A549 treated with AZD2906 at 1 μM for 4 hours (cell line): ENCODE results near the gene ODAM. TPM values are rescaled to one million over a fixed set of nuclear protein-coding genes. Genes with fewer than 3 reads are reported as not detected.

Experiments used
- total RNA-seq: library from RNA; stranded (reverse); fragments of 200-300 nt; extraction: Qiagen RNA extraction; gene quantifications from 5 replicates; pipeline ENCODE4 v1.2.3, GENCODE V29; 2022

The ODAM gene
- not detected in 5 replicates for total RNA-seq

GRCh38 chr4:70195425-70195824 lies at the start of gene ODAM:
Gene ODAM (plus strand): TSS chr4:70195725. CDS start chr4:70196544, 819 bp downstream.

GRCh38 chr4:70153937-70154336 lies 41.6 kb upstream of the ODAM start, which contains the start of gene PRR27:
Gene PRR27 (plus strand): TSS chr4:70154237. CDS start chr4:70154376, 139 bp downstream.

GRCh38 chr4:70225824-70226223 lies 30.3 kb downstream of the ODAM start, which contains the start of gene FDCSP:
Gene FDCSP (plus strand): TSS chr4:70226124. CDS start chr4:70231195, 5,071 bp downstream.

GRCh38 chr4:70242297-70242696 lies 46.8 kb downstream of the ODAM start, which contains the start of gene CSN3:
Gene CSN3 (plus strand): TSS chr4:70242597. CDS start chr4:70244820, 2,223 bp downstream.

Other genes with a start within 250 kb of the ODAM start
- not detected in 5 replicates for gene CSN2, start 230.0 kb upstream of the ODAM start, total RNA-seq
- not detected in 5 replicates for gene STATH, start 199.8 kb upstream of the ODAM start, total RNA-seq
- gene HTN3, start 167.3 kb upstream of the ODAM start, total RNA-seq = not detected in 5 replicates
- not detected in 5 replicates for gene HTN1, start 145.3 kb upstream of the ODAM start, total RNA-seq
- not detected in 5 replicates for gene PRR27, start 41.5 kb upstream of the ODAM start, total RNA-seq
- gene FDCSP, start 30.4 kb downstream of the ODAM start, total RNA-seq = not detected in 5 replicates
- not detected in 5 replicates for gene CSN3, start 46.9 kb downstream of the ODAM start, total RNA-seq
- not detected in 5 replicates for gene CABS1, start 139.3 kb downstream of the ODAM start, total RNA-seq
- not detected in 5 replicates for gene SMR3A, start 165.0 kb downstream of the ODAM start, total RNA-seq
- not detected in 5 replicates for gene SMR3B, start 187.4 kb downstream of the ODAM start, total RNA-seq
- not detected in 5 replicates for gene OPRPN, start 202.2 kb downstream of the ODAM start, total RNA-seq